Neural cell (in vitro differentiated cells): ENCODE measurements around the gene ZNF223. TPM values are rescaled to one million over a fixed set of nuclear protein-coding genes. Genes with fewer than 3 reads are reported as not detected.

Experiments
- H2AFZ ChIP-seq: fragments of 200-600, 300-800 bp; sonication (generic), shearing (Covaris generic); 2 replicates; pipeline ENCODE4 v1.6.0; 2014; ENCODE audit warnings: low read depth, mild to moderate bottlenecking, antibody characterized with exemption, low read length, moderate library complexity
- H3F3A ChIP-seq: fragments of 200-600 bp; shearing (Covaris generic); 2 replicates; pipeline ENCODE4 v1.6.1; 2016; ENCODE audit warnings: mild to moderate bottlenecking, moderate library complexity, mixed read lengths, antibody characterized with exemption, low read length; ENCODE audit not compliant: insufficient read depth, poor library complexity, severe bottlenecking
- H3K27ac ChIP-seq: fragments of 200-600, 300-800 bp; sonication (generic), shearing (Covaris generic); 2 replicates; pipeline ENCODE4 v1.5.1; 2014; ENCODE audit warnings: mild to moderate bottlenecking, low read length, moderate library complexity
- H3K27me3 ChIP-seq: fragments of 300-800, 200-600 bp; sonication (generic), shearing (Covaris generic); 2 replicates; pipeline ENCODE4 v1.6.0; 2014; ENCODE audit warnings: mild to moderate bottlenecking, low read depth, low read length, moderate library complexity; ENCODE audit not compliant: insufficient read depth
- H3K36me3 ChIP-seq: fragments of 300-800, 200-600 bp; sonication (generic), shearing (Covaris generic); 2 replicates; pipeline ENCODE4 v1.5.1; 2014; ENCODE audit warnings: mild to moderate bottlenecking, antibody characterized with exemption, low read length, moderate library complexity; ENCODE audit not compliant: insufficient read depth
- H3K4me2 ChIP-seq: fragments of 300-800, 200-600 bp; sonication (generic), shearing (Covaris generic); 2 replicates; pipeline ENCODE4 v1.6.0; 2014; ENCODE audit warnings: mild to moderate bottlenecking, low read length
- H3K4me3 ChIP-seq: fragments of 300-800, 200-600 bp; sonication (generic), shearing (Covaris generic); 2 replicates; pipeline ENCODE4 v1.5.1; 2014; ENCODE audit warnings: mild to moderate bottlenecking, low read length, moderate library complexity
- H3K79me2 ChIP-seq: fragments of 200-600 bp; shearing (Covaris generic); replicated peaks from 2 replicates; pipeline ENCODE4 v1.6.0; 2014; ENCODE audit warnings: mild to moderate bottlenecking, low read length, moderate library complexity; ENCODE audit not compliant: insufficient read depth
- H3K9ac ChIP-seq: fragments of 300-800, 200-600 bp; sonication (generic), shearing (Covaris generic); 2 replicates; pipeline ENCODE4 v1.6.1; 2016; ENCODE audit warnings: mild to moderate bottlenecking, low read length, mixed read lengths
- H3K9me2 ChIP-seq: fragments of 200-600 bp; shearing (Covaris generic); 2 replicates; pipeline ENCODE4 v1.6.1; 2016; ENCODE audit warnings: mild to moderate bottlenecking, low read length, mixed read lengths; ENCODE audit not compliant: insufficient read depth
- H3K9me3 ChIP-seq: fragments of 200-600, 300-800 bp; sonication (generic), shearing (Covaris generic); 2 replicates; pipeline ENCODE4 v1.6.1; 2016; ENCODE audit warnings: mild to moderate bottlenecking, mixed run types, low read length, moderate library complexity, mixed read lengths
- H4K20me1 ChIP-seq: fragments of 200-600 bp; shearing (Covaris generic); 2 replicates; pipeline ENCODE4 v1.6.1; 2016; ENCODE audit warnings: mild to moderate bottlenecking, mixed run types; ENCODE audit not compliant: insufficient read depth
- EP300 ChIP-seq: fragments of 450-650 bp; conservative IDR thresholded peaks from 2 replicates; pipeline ENCODE4 v1.6.1; 2014; ENCODE audit warnings: antibody characterized with exemption, mild to moderate bottlenecking, moderate library complexity; ENCODE audit not compliant: poor library complexity, severe bottlenecking
- EZH2 ChIP-seq: fragments of 200-600, 300-800 bp; shearing (Covaris generic), sonication (generic); IDR thresholded peaks from 2 replicates; pipeline ENCODE4 v1.6.1; 2014; ENCODE audit warnings: antibody characterized with exemption, low read length, borderline replicate concordance, mild to moderate bottlenecking; ENCODE audit not compliant: insufficient read depth, poor library complexity, severe bottlenecking
- MXI1 ChIP-seq: fragments of 450-650 bp; conservative IDR thresholded peaks from 2 replicates; pipeline ENCODE4 v1.6.1; 2014; ENCODE audit warnings: antibody characterized with exemption, mild to moderate bottlenecking; ENCODE audit not compliant: poor library complexity, severe bottlenecking
- POLR2AphosphoS5 ChIP-seq: IDR thresholded peaks from 2 replicates; pipeline ENCODE4 v1.6.1; 2012
- RAD21 ChIP-seq: fragments of 450-650 bp; conservative IDR thresholded peaks from 2 replicates; pipeline ENCODE4 v1.6.1; 2014; ENCODE audit warnings: antibody characterized with exemption, mild to moderate bottlenecking, moderate library complexity
- SMC3 ChIP-seq: fragments of 450-650 bp; conservative IDR thresholded peaks from 2 replicates; pipeline ENCODE4 v1.6.1; 2014; ENCODE audit warnings: antibody characterized with exemption, mild to moderate bottlenecking, moderate library complexity; ENCODE audit not compliant: poor library complexity
- TAF1 ChIP-seq: IDR thresholded peaks from 2 replicates; pipeline ENCODE4 v1.6.1; 2012; ENCODE audit warnings: low read depth
- polyA plus RNA-seq: library from polyadenylated mRNA; depleted of rRNA; stranded (reverse); fragments of >200 nt; gene quantifications from 2 replicates; pipeline ENCODE4 v1.2.3, GENCODE V29; 2014
- TF ChIP-seq, protein P1 (sequence below): fragments of 450-650 bp; IDR thresholded peaks from 2 replicates; pipeline ENCODE4 v1.5.1; 2014; ENCODE audit warnings: antibody characterized with exemption, mild to moderate bottlenecking, moderate library complexity; ENCODE audit not compliant: poor library complexity, severe bottlenecking
- TF ChIP-seq, protein P2 (sequence below): IDR thresholded peaks from 2 replicates; pipeline ENCODE4 v1.6.1; 2012; ENCODE audit warnings: borderline replicate concordance

The ZNF223 gene
- polyA plus RNA-seq, 1 donor from 2014 or later: 22.7 TPM

DNA sequence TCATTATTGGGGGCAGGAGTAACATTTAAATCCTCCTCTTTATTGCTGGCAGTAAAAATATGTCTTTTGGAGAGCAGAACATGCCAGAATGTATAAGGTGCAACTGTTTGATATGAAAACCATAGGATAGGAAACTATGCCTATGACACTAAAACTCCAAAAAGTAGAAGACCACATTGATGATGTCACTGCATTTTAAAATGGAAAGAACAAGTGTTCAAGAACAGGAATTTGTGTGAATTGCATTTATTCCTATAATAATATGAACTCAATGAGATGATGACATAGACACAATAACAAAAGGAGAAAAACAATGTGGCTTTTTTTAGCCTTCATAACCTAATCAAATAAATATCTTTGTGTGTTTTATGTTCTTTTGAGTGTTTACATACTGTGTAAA, 57.6 kb downstream of the ZNF223 start:
- no peak overlapping the region for H2AFZ ChIP-seq
- H3K4me3 ChIP-seq: no peak overlapping the region
- no peaks in the 10 kb centered on the region for H4K20me1 ChIP-seq
- no peaks in the 10 kb centered on the region for H3K9me2 ChIP-seq
- no peaks in the 10 kb centered on the region for H3K27me3 ChIP-seq
- peaks cover 5% of the 10 kb centered on the region for H3K9me3 ChIP-seq
- H3K9ac ChIP-seq: no peak overlapping the region
- TF ChIP-seq EZH2: no peak
- TF ChIP-seq RAD21: no peak
- TF ChIP-seq POLR2AphosphoS5: no peak
- no peak overlapping the region for H3K27ac ChIP-seq
- H3K4me2 ChIP-seq: no peak overlapping the region
- H3F3A ChIP-seq: no peaks in the 10 kb centered on the region
- peaks cover 26% of the 10 kb centered on the region for H3K36me3 ChIP-seq
- peaks cover 12% of the 10 kb centered on the region for H3K79me2 ChIP-seq

DNA sequence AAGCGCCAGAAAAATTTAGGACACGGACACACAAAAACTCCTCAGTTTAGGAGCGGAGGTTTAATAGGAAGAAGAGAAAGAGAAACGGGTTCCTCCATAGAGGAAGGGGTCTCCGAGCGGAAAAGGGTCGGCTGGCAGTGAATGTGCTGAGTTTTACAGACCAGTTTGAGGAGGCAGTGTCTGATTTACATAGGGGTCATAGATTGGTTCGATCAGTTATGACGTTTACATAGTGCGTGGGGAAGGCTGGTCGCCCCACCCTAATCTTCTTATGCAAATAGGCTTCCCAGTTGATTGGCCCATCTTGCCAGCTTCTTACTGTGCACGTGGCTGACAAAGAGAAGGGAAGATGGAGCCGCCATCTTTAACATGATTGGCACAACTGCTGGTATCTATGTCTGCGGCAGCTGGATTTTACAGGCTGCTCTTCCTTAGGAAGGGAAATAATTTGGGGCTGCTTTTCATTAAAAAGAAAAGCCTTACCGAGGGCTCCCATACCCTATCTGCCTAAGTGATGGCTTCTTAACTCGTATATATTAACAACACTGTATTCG, 60.2 kb downstream of the ZNF223 start:
- Histone ChIP-seq H4K20me1 (no peaks in the 10 kb centered on the region), H2AFZ (no peak overlapping the region), H3K36me3 (peaks cover 15% of the 10 kb centered on the region), H3K27ac (peak overlapping the region; percentile 49), H3K9me3 (no peaks in the 10 kb centered on the region), H3F3A (no peaks in the 10 kb centered on the region), H3K4me3 (peak overlapping the region; percentile 69), H3K9ac (peak overlapping the region; percentile 55), H3K79me2 (peaks cover 12% of the 10 kb centered on the region), H3K9me2 (no peaks in the 10 kb centered on the region), H3K4me2 (peak overlapping the region; percentile 72), H3K27me3 (no peaks in the 10 kb centered on the region)
- TF ChIP-seq EZH2 (no peak), POLR2AphosphoS5 (peak; percentile 10), MXI1 (no peak)

DNA sequence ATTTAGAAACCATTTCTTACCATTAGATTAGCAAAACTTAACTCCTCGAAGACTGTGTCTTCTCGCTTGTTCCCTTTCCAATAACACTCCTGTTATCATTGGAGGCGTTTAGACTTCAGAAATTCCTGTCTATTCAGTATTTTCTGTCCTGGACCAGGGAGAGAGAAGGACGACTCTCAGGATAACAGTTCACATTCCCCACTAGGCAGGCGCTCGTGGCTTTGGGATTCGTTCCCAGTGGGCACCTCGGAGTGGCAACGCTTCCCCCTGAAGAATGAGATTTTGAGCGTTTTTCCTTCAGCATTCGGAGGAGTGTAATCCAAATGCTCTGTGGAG, 60.9 kb downstream of the ZNF223 start:
- TF ChIP-seq TAF1: no peak
- TF ChIP-seq, protein P1, sequence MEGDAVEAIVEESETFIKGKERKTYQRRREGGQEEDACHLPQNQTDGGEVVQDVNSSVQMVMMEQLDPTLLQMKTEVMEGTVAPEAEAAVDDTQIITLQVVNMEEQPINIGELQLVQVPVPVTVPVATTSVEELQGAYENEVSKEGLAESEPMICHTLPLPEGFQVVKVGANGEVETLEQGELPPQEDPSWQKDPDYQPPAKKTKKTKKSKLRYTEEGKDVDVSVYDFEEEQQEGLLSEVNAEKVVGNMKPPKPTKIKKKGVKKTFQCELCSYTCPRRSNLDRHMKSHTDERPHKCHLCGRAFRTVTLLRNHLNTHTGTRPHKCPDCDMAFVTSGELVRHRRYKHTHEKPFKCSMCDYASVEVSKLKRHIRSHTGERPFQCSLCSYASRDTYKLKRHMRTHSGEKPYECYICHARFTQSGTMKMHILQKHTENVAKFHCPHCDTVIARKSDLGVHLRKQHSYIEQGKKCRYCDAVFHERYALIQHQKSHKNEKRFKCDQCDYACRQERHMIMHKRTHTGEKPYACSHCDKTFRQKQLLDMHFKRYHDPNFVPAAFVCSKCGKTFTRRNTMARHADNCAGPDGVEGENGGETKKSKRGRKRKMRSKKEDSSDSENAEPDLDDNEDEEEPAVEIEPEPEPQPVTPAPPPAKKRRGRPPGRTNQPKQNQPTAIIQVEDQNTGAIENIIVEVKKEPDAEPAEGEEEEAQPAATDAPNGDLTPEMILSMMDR: no peak
- no peak for TF ChIP-seq EZH2
- TF ChIP-seq MXI1: no peak
- TF ChIP-seq POLR2AphosphoS5: no peak
- no peak for TF ChIP-seq SMC3
- TF ChIP-seq RAD21: no peak
- TF ChIP-seq, protein P2, sequence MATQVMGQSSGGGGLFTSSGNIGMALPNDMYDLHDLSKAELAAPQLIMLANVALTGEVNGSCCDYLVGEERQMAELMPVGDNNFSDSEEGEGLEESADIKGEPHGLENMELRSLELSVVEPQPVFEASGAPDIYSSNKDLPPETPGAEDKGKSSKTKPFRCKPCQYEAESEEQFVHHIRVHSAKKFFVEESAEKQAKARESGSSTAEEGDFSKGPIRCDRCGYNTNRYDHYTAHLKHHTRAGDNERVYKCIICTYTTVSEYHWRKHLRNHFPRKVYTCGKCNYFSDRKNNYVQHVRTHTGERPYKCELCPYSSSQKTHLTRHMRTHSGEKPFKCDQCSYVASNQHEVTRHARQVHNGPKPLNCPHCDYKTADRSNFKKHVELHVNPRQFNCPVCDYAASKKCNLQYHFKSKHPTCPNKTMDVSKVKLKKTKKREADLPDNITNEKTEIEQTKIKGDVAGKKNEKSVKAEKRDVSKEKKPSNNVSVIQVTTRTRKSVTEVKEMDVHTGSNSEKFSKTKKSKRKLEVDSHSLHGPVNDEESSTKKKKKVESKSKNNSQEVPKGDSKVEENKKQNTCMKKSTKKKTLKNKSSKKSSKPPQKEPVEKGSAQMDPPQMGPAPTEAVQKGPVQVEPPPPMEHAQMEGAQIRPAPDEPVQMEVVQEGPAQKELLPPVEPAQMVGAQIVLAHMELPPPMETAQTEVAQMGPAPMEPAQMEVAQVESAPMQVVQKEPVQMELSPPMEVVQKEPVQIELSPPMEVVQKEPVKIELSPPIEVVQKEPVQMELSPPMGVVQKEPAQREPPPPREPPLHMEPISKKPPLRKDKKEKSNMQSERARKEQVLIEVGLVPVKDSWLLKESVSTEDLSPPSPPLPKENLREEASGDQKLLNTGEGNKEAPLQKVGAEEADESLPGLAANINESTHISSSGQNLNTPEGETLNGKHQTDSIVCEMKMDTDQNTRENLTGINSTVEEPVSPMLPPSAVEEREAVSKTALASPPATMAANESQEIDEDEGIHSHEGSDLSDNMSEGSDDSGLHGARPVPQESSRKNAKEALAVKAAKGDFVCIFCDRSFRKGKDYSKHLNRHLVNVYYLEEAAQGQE: no peak
- TF ChIP-seq EP300: no peak
- peaks cover 8% of the 10 kb centered on the region for H3K36me3 ChIP-seq
- H3K27me3 ChIP-seq: no peaks in the 10 kb centered on the region
- H3K9me2 ChIP-seq: no peaks in the 10 kb centered on the region
- peak overlapping the region; percentile 72 for H3K4me2 ChIP-seq
- H3K79me2 ChIP-seq: peaks cover 12% of the 10 kb centered on the region
- no peaks in the 10 kb centered on the region for H3F3A ChIP-seq
- peak overlapping the region; percentile 55 for H3K9ac ChIP-seq
- peak overlapping the region; percentile 69 for H3K4me3 ChIP-seq
- H3K27ac ChIP-seq: peak overlapping the region; percentile 49
- no peaks in the 10 kb centered on the region for H3K9me3 ChIP-seq
- H4K20me1 ChIP-seq: no peaks in the 10 kb centered on the region
- peak overlapping the region; percentile 31 for H2AFZ ChIP-seq
